Upper lobe of left lung (tissue), 6 donors: ENCODE results near the gene KIRREL3. TPM values are rescaled to one million over a fixed set of nuclear protein-coding genes. Genes with fewer than 3 reads are reported as not detected.

Source experiments
- ATAC-seq, 2 donors: fragments of 200-7000 bp; cut with Tn5 transposase; one replicate each; pipeline ENCODE4 v1.9.1; 2022; ENCODE audit warnings: mild to moderate bottlenecking in 2 of 2, moderate library complexity in 2 of 2; ENCODE audit not compliant: low FRiP score in 2 of 2
- DNase-seq, 2 donors: peaks; one replicate each; pipeline ENCODE4 v3.0.0-alpha.2; 2019 to 2020
- H3K27ac ChIP-seq, 4 donors: fragments of 200-600 bp; sonication (generic); one replicate each; pipeline ENCODE4 v1.5.1; 2016 to 2019
- H3K27me3 ChIP-seq, 4 donors: fragments of 200-600 bp; sonication (generic); one replicate each; pipeline ENCODE4 v1.5.1; 2017 to 2019
- H3K36me3 ChIP-seq, 4 donors: fragments of 200-600 bp; sonication (generic); one replicate each; pipeline ENCODE4 v1.5.1; 2016 to 2019
- H3K4me1 ChIP-seq, 4 donors: fragments of 200-600 bp; sonication (generic); one replicate each; pipeline ENCODE4 v1.5.1; 2018 to 2019
- H3K4me3 ChIP-seq, 4 donors: fragments of 200-600 bp; sonication (generic); one replicate each; pipeline ENCODE4 v1.5.1; 2017 to 2019; ENCODE audit warnings: mild to moderate bottlenecking in 2 of 4, moderate library complexity in 1 of 4
- H3K9me3 ChIP-seq, 4 donors: fragments of 200-600 bp; sonication (generic); one replicate each; pipeline ENCODE4 v1.5.1; 2018 to 2019
- CTCF ChIP-seq, 6 experiments: fragments of 450-650 bp in 4 of 6; fragments of 200-600 bp in 2 of 6; sonication (generic) in 2 of 6; IDR thresholded peaks; one replicate each; pipeline ENCODE4 v1.5.1; 2016 to 2019; ENCODE audit warnings: antibody characterized with exemption in 6 of 6
- EP300 ChIP-seq, 4 donors: sonication (generic); formaldehyde crosslinking; IDR thresholded peaks; one replicate each; pipeline ENCODE4 v1.5.1; 2017; ENCODE audit warnings: antibody characterized with exemption in 4 of 4, control low read depth in 2 of 4
- POLR2A ChIP-seq, 4 donors: fragments of 450-650 bp; IDR thresholded peaks; one replicate each; pipeline ENCODE4 v1.5.1; 2016 to 2017; ENCODE audit warnings: antibody characterized with exemption in 4 of 4, mild to moderate bottlenecking in 2 of 4
- POLR2AphosphoS5 ChIP-seq, 2 donors: sonication (generic); formaldehyde crosslinking; IDR thresholded peaks; one replicate each; pipeline ENCODE4 v1.5.1; 2017; ENCODE audit warnings: antibody characterized with exemption in 2 of 2
- WGBS, 2 donors: methylation state at CpG; one replicate each; pipeline ENCODE4 v1.1.5; 2017 to 2018; 5-methylcytosine and 5-hydroxymethylcytosine counted together
- total RNA-seq, 6 donors: library from RNA; depleted of rRNA in 4 of 6; stranded (reverse); fragments of >200 nt in 4 of 6; gene quantifications; one replicate each; pipeline versions ENCODE4 v1.1.0 to v1.2.1, GENCODE V29; 2016 to 2021
- donor health status: DM: no; HTN: no; CAD: no; lungs with moderate emphysema.
- donor health status: DM: no; HTN: yes; CAD: no; lungs with severe emphysema.

Gene KIRREL3
- total RNA-seq, 6 donors from 2014 or later = 0.22 to 0.24 TPM; not detected in 4

GRCh38 chr11:126545057-126545555 is 455.5 kb downstream of the KIRREL3 start:
- Histone ChIP-seq H3K27ac (no peak overlapping the region), H3K9me3 (no peaks in the 10 kb centered on the region), H3K36me3 (no peaks in the 10 kb centered on the region), H3K27me3 (no peaks in the 10 kb centered on the region), H3K4me1 (peaks cover 0 to 10% (median 8%) of the 10 kb centered on the region in 4 donors), H3K4me3 (no peak overlapping the region)
- DNase-seq (no peak), ATAC-seq (no peak)
- TF ChIP-seq POLR2AphosphoS5 (IDR thresholded peaks at IDR 0.05) = no peak
- no peak for TF ChIP-seq POLR2A (IDR thresholded peaks at IDR 0.05)
- TF ChIP-seq EP300 (IDR thresholded peaks at IDR 0.05) = no peak
- no peak for TF ChIP-seq CTCF (IDR thresholded peaks at IDR 0.05)
- 65 to 67% methylated on average over 8 of the region's 8 CpGs for WGBS, 2 donors

- H3K4me1 ChIP-seq = peaks cover 0 to 10% (median 8%) of the 10 kb centered on the region in 4 donors
- 22 to 29% methylated on average over 11 to 15 of the region's 15 CpGs for WGBS, 2 donors
- H3K9me3 ChIP-seq = no peaks in the 10 kb centered on the region
- H3K27ac ChIP-seq = no peak overlapping the region
- DNase-seq (no peak), ATAC-seq (peak in 1 of 2 donors; percentile 56)
- no peak overlapping the region for H3K4me3 ChIP-seq
- H3K27me3 ChIP-seq = no peaks in the 10 kb centered on the region
- no peaks in the 10 kb centered on the region for H3K36me3 ChIP-seq
- TF ChIP-seq CTCF (IDR thresholded peaks at IDR 0.05) (no peak), POLR2A (IDR thresholded peaks at IDR 0.05) (no peak), EP300 (IDR thresholded peaks at IDR 0.05) (no peak), POLR2AphosphoS5 (IDR thresholded peaks at IDR 0.05) (no peak)
Measured at GRCh38 chr11:126544108-126545056, 456.2 kb downstream of the KIRREL3 start.

- ATAC-seq = no peak
- H3K9me3 ChIP-seq = no peaks in the 10 kb centered on the region
- 20 to 39% methylated on average over 2 to 7 of the region's 7 CpGs for WGBS, 2 donors
- TF ChIP-seq CTCF (IDR thresholded peaks at IDR 0.05) (no peak), POLR2A (IDR thresholded peaks at IDR 0.05) (no peak), POLR2AphosphoS5 (IDR thresholded peaks at IDR 0.05) (no peak), EP300 (IDR thresholded peaks at IDR 0.05) (no peak)
- DNase-seq = no peak
- no peaks in the 10 kb centered on the region for H3K27me3 ChIP-seq
- H3K27ac ChIP-seq = no peak overlapping the region
- H3K4me1 ChIP-seq = peaks cover 0 to 10% (median 8%) of the 10 kb centered on the region in 4 donors
- no peak overlapping the region for H3K4me3 ChIP-seq
- no peaks in the 10 kb centered on the region for H3K36me3 ChIP-seq
Measured at GRCh38 chr11:126543691-126544090, 456.9 kb downstream of the KIRREL3 start.

GRCh38 chr11:126542334-126543015 is 458.1 kb downstream of the KIRREL3 start:
- peaks cover 0 to 10% (median 8%) of the 10 kb centered on the region in 4 donors for H3K4me1 ChIP-seq
- no peak for TF ChIP-seq POLR2AphosphoS5 (IDR thresholded peaks at IDR 0.05)
- no peak for TF ChIP-seq CTCF (IDR thresholded peaks at IDR 0.05)
- no peak for TF ChIP-seq EP300 (IDR thresholded peaks at IDR 0.05)
- no peaks in the 10 kb centered on the region for H3K9me3 ChIP-seq
- H3K4me3 ChIP-seq = no peak overlapping the region
- no peaks in the 10 kb centered on the region for H3K36me3 ChIP-seq
- H3K27me3 ChIP-seq = no peaks in the 10 kb centered on the region
- 64 to 82% methylated on average over 4 of the region's 4 CpGs for WGBS, 2 donors
- no peak overlapping the region for H3K27ac ChIP-seq
- DNase-seq = no peak
- ATAC-seq = no peak
